Measurements from ENCODE around the gene PTPRF. TPM values are rescaled to one million over a fixed set of nuclear protein-coding genes. Genes with fewer than 3 reads are reported as not detected.
"Not testable (repeated sequence)": the region's sequence is repeated elsewhere in the genome, so short reads cannot be mapped to it uniquely, and the experiment has no call there.

PTPRF gene
- total RNA-seq, 1 donor from 2014 or later: 71.1 TPM

GRCh38 chr1:43546388-43547100 is 15.9 kb downstream of the PTPRF start:
- Histone ChIP-seq H2AFZ (replicated peaks) (no peak overlapping the region), H3K4me2 (peak overlapping the region; percentile 74), H4K20me1 (ENCODE audit: low read depth) (peaks cover 49% of the 10 kb centered on the region), H3K27ac (no peak overlapping the region), H3K4me3 (no peak overlapping the region), H3K36me3 (no peaks in the 10 kb centered on the region), H3K9ac (no peak overlapping the region), H3K9me3 (ENCODE audit: low read depth) (no peaks in the 10 kb centered on the region), H3K27me3 (no peaks in the 10 kb centered on the region), H3K4me1 (peaks cover 66% of the 10 kb centered on the region), H3F3A (ENCODE audit: low read depth) (peaks cover 33% of the 10 kb centered on the region), H3K79me2 (ENCODE audit: low read depth) (peaks cover 34% of the 10 kb centered on the region)
- DNase-seq (ENCODE audit: low spot score): no peak
- TF ChIP-seq EZH2 (IDR thresholded peaks at IDR 0.05) (no peak), CTCF (IDR thresholded peaks at IDR 0.05) (no peak), EZH2phosphoT487 (IDR thresholded peaks at IDR 0.05) (no peak)
- peaks cover 4% of the 10 kb centered on the region for H3K27me3 Mint-ChIP-seq (ENCODE audit: insufficient read depth, low read depth)
- peak overlapping the region; percentile 67 for H3K27ac Mint-ChIP-seq
- H3K9me3 Mint-ChIP-seq: no peaks in the 10 kb centered on the region
- H3K4me1 Mint-ChIP-seq: peaks cover 68% of the 10 kb centered on the region
- H3K4me3 Mint-ChIP-seq: peak overlapping the region; percentile 67
- H3K36me3 Mint-ChIP-seq: peaks cover 11% of the 10 kb centered on the region

- H3K27me3 ChIP-seq: no peaks in the 10 kb centered on the region
- H2AFZ ChIP-seq (replicated peaks): no peak overlapping the region
- H3K27ac ChIP-seq: no peak overlapping the region
- peak overlapping the region; percentile 34 for H3K9ac ChIP-seq
- peak overlapping the region; percentile 15 for H3K4me3 ChIP-seq
- peak overlapping the region; percentile 51 for H3K4me2 ChIP-seq
- H3K4me1 Mint-ChIP-seq: peaks cover 70% of the 10 kb centered on the region
- peaks cover 42% of the 10 kb centered on the region for H4K20me1 ChIP-seq (ENCODE audit: low read depth)
- H3K4me3 Mint-ChIP-seq: peak overlapping the region; percentile 60
- TF ChIP-seq EZH2phosphoT487 (IDR thresholded peaks at IDR 0.05): no peak
- no peak for TF ChIP-seq EZH2 (IDR thresholded peaks at IDR 0.05)
- no peak for TF ChIP-seq CTCF (IDR thresholded peaks at IDR 0.05)
- H3K4me1 ChIP-seq: peaks cover 66% of the 10 kb centered on the region
- no peaks in the 10 kb centered on the region for H3K9me3 Mint-ChIP-seq
- peaks cover 14% of the 10 kb centered on the region for H3K36me3 Mint-ChIP-seq
- H3K27ac Mint-ChIP-seq: peak overlapping the region; percentile 82
- no peaks in the 10 kb centered on the region for H3K36me3 ChIP-seq
- H3K27me3 Mint-ChIP-seq (ENCODE audit: insufficient read depth, low read depth): peaks cover 4% of the 10 kb centered on the region
- peak; percentile 67 for DNase-seq (ENCODE audit: low spot score)
- H3K9me3 ChIP-seq (ENCODE audit: low read depth): no peaks in the 10 kb centered on the region
- H3K79me2 ChIP-seq (ENCODE audit: low read depth): peaks cover 25% of the 10 kb centered on the region
- H3F3A ChIP-seq (ENCODE audit: low read depth): peaks cover 33% of the 10 kb centered on the region
Observed at GRCh38 chr1:43547538-43548072, 16.9 kb downstream of the PTPRF start.

- Histone ChIP-seq H3K4me2 (no peak overlapping the region), H3K9me3 (ENCODE audit: low read depth) (no peaks in the 10 kb centered on the region), H3K36me3 (no peaks in the 10 kb centered on the region), H4K20me1 (ENCODE audit: low read depth) (peaks cover 37% of the 10 kb centered on the region), H3K79me2 (ENCODE audit: low read depth) (peaks cover 16% of the 10 kb centered on the region), H3K9ac (no peak overlapping the region), H3F3A (ENCODE audit: low read depth) (peaks cover 33% of the 10 kb centered on the region), H3K27ac (no peak overlapping the region), H2AFZ (replicated peaks) (no peak overlapping the region), H3K27me3 (no peaks in the 10 kb centered on the region), H3K4me3 (no peak overlapping the region), H3K4me1 (peaks cover 66% of the 10 kb centered on the region)
- Mint-ChIP-seq H3K9me3 (no peaks in the 10 kb centered on the region), H3K27ac (peak overlapping the region; percentile 87), H3K4me3 (no peak overlapping the region), H3K27me3 (ENCODE audit: insufficient read depth, low read depth) (peaks cover 4% of the 10 kb centered on the region), H3K4me1 (peaks cover 68% of the 10 kb centered on the region), H3K36me3 (peaks cover 10% of the 10 kb centered on the region)
- DNase-seq (ENCODE audit: low spot score): no peak
- TF ChIP-seq CTCF (IDR thresholded peaks at IDR 0.05) (no peak), EZH2 (IDR thresholded peaks at IDR 0.05) (no peak), EZH2phosphoT487 (IDR thresholded peaks at IDR 0.05) (no peak)
Observed at GRCh38 chr1:43548285-43549271, 17.9 kb downstream of the PTPRF start.

GRCh38 chr1:43549394-43549793 is 18.7 kb downstream of the PTPRF start:
- H3K27me3 Mint-ChIP-seq (ENCODE audit: insufficient read depth, low read depth); H2AFZ ChIP-seq (replicated peaks); DNase-seq (ENCODE audit: low spot score); H3K4me3 ChIP-seq; H3K9me3 Mint-ChIP-seq; H3K9me3 ChIP-seq (ENCODE audit: low read depth); H3K36me3 ChIP-seq; H3K27me3 ChIP-seq; H3K27ac ChIP-seq; H3K9ac ChIP-seq: not testable (repeated sequence)
- Mint-ChIP-seq H3K4me1 (peaks cover 70% of the 10 kb centered on the region), H3K36me3 (peaks cover 17% of the 10 kb centered on the region), H3K27ac (peak overlapping the region; percentile 60), H3K4me3 (peak overlapping the region; percentile 71)
- Histone ChIP-seq H3K4me1 (peaks cover 58% of the 10 kb centered on the region), H4K20me1 (ENCODE audit: low read depth) (peaks cover 43% of the 10 kb centered on the region), H3K79me2 (ENCODE audit: low read depth) (peaks cover 16% of the 10 kb centered on the region), H3K4me2 (peak overlapping the region; percentile 73), H3F3A (ENCODE audit: low read depth) (peaks cover 40% of the 10 kb centered on the region)
